ENCODE data around the gene TTI1. TPM values are rescaled to one million over a fixed set of nuclear protein-coding genes. Genes with fewer than 3 reads are reported as not detected.
A peak's percentile ranks its signal among the peaks of the same experiment; 100 is the strongest.

The TTI1 gene
- 16.8 TPM for polyA plus RNA-seq (ENCODE audit: insufficient read length)

- DNase-seq (ENCODE audit: low read depth) = peak; percentile 90
Observed at GRCh38 chr20:38033330-38034107, at the start of gene TTI1, which contains the start of gene RPRD1B. Gene TTI1 (minus strand): TSS chr20:38033456. CDS start chr20:38013816, 19,640 bp downstream. Gene RPRD1B (plus strand): TSS chr20:38033746. CDS start chr20:38033948, 202 bp downstream.

GRCh38 chr20:38082894-38083293 lies 49.6 kb upstream of the TTI1 start:
- DNase-seq (ENCODE audit: low read depth) = no peak

- no peak for DNase-seq (ENCODE audit: low read depth)
Observed at GRCh38 chr20:38081575-38081974, 48.3 kb upstream of the TTI1 start.

- DNase-seq (ENCODE audit: low read depth) = no peak
Observed at GRCh38 chr20:38079353-38079752, 46.1 kb upstream of the TTI1 start.

GRCh38 chr20:38078084-38078483 lies 44.8 kb upstream of the TTI1 start:
- DNase-seq (ENCODE audit: low read depth) = no peak

GRCh38 chr20:38076548-38076947 lies 43.3 kb upstream of the TTI1 start:
- no peak for DNase-seq (ENCODE audit: low read depth)

GRCh38 chr20:38075161-38075998 lies 42.1 kb upstream of the TTI1 start:
- no peak for DNase-seq (ENCODE audit: low read depth)

- DNase-seq (ENCODE audit: low read depth) = peak; percentile 44
Observed at GRCh38 chr20:38073307-38074071, 40.2 kb upstream of the TTI1 start.

GRCh38 chr20:38072898-38073297 lies 39.6 kb upstream of the TTI1 start:
- DNase-seq (ENCODE audit: low read depth) = no peak

- DNase-seq (ENCODE audit: low read depth) = no peak
Observed at GRCh38 chr20:38067717-38068365, 34.6 kb upstream of the TTI1 start.

- DNase-seq (ENCODE audit: low read depth) = no peak
Observed at GRCh38 chr20:38066969-38067716, 33.9 kb upstream of the TTI1 start.

- no peak for DNase-seq (ENCODE audit: low read depth)
Observed at GRCh38 chr20:38065764-38066375, 32.6 kb upstream of the TTI1 start.

- DNase-seq (ENCODE audit: low read depth) = no peak
Observed at GRCh38 chr20:38063911-38064530, 30.8 kb upstream of the TTI1 start.

GRCh38 chr20:38062890-38063289 lies 29.6 kb upstream of the TTI1 start:
- DNase-seq (ENCODE audit: low read depth) = no peak

- DNase-seq (ENCODE audit: low read depth) = no peak
Observed at GRCh38 chr20:38061109-38061508, 27.9 kb upstream of the TTI1 start.

- no peak for DNase-seq (ENCODE audit: low read depth)
Observed at GRCh38 chr20:38060536-38060935, 27.3 kb upstream of the TTI1 start.

GRCh38 chr20:38059832-38060231 lies 26.6 kb upstream of the TTI1 start:
- DNase-seq (ENCODE audit: low read depth) = no peak

GRCh38 chr20:38057351-38057972 lies 24.2 kb upstream of the TTI1 start:
- DNase-seq (ENCODE audit: low read depth) = peak; percentile 28

- DNase-seq (ENCODE audit: low read depth) = no peak
Observed at GRCh38 chr20:38055848-38056247, 22.6 kb upstream of the TTI1 start.
